ENCODE data around the gene DUSP18. TPM values are rescaled to one million over a fixed set of nuclear protein-coding genes. Genes with fewer than 3 reads are reported as not detected.
"Not testable (repeated sequence)": the region's sequence is repeated elsewhere in the genome, so short reads cannot be mapped to it uniquely, and the experiment has no call there.

DUSP18 gene
- total and polyA plus RNA-seq, 2 experiments from 2014 or later: 6.8 to 11.0 TPM

- TF ChIP-seq CTCF (IDR thresholded peaks at IDR 0.05; ENCODE audit: low read depth, low read length): no peak
- Histone ChIP-seq H3K4me3 (no peak overlapping the region), H3K9me3 (ENCODE audit: low read depth) (no peaks in the 10 kb centered on the region), H3K36me3 (no peaks in the 10 kb centered on the region), H3K4me1 (ENCODE audit: low read depth) (no peaks in the 10 kb centered on the region), H3K27ac (no peak overlapping the region), H3K27me3 (no peaks in the 10 kb centered on the region)
- DNase-seq (ENCODE audit: low read depth in 1 of 2, low spot score in 1 of 2): no peak
These were observed 40.2 kb downstream of the DUSP18 start for GRCh38 chr22:30627471-30627870.

GRCh38 chr22:30626413-30626812 is 41.3 kb downstream of the DUSP18 start:
- Histone ChIP-seq H3K4me3 (no peak overlapping the region), H3K4me1 (ENCODE audit: low read depth) (no peaks in the 10 kb centered on the region), H3K36me3 (no peaks in the 10 kb centered on the region), H3K27ac (no peak overlapping the region), H3K27me3 (no peaks in the 10 kb centered on the region), H3K9me3 (ENCODE audit: low read depth) (no peaks in the 10 kb centered on the region)
- TF ChIP-seq CTCF (IDR thresholded peaks at IDR 0.05; ENCODE audit: low read depth, low read length): no peak
- DNase-seq (ENCODE audit: low read depth in 1 of 2, low spot score in 1 of 2): no peak

GRCh38 chr22:30619909-30620308 is 47.8 kb downstream of the DUSP18 start:
- not testable (repeated sequence) for H3K9me3 ChIP-seq (ENCODE audit: low read depth); H3K4me1 ChIP-seq (ENCODE audit: low read depth); H3K36me3 ChIP-seq; H3K4me3 ChIP-seq; H3K27ac ChIP-seq; DNase-seq (ENCODE audit: low read depth in 1 of 2, low spot score in 1 of 2); H3K27me3 ChIP-seq

- H3K9me3 ChIP-seq (ENCODE audit: low read depth): no peaks in the 10 kb centered on the region
These were observed 49.9 kb downstream of the DUSP18 start for GRCh38 chr22:30617819-30618218.

GRCh38 chr22:30615543-30615954 is 52.1 kb downstream of the DUSP18 start:
- no peak for DNase-seq (ENCODE audit: low read depth in 1 of 2, low spot score in 1 of 2)
- H3K27me3 ChIP-seq: no peaks in the 10 kb centered on the region
- H3K4me3 ChIP-seq: no peak overlapping the region
- no peaks in the 10 kb centered on the region for H3K9me3 ChIP-seq (ENCODE audit: low read depth)
- H3K36me3 ChIP-seq: no peaks in the 10 kb centered on the region
- no peak overlapping the region for H3K27ac ChIP-seq
- TF ChIP-seq CTCF (IDR thresholded peaks at IDR 0.05; ENCODE audit: low read depth, low read length): no peak
- no peaks in the 10 kb centered on the region for H3K4me1 ChIP-seq (ENCODE audit: low read depth)

More at GRCh38 chr22:30617819-30618218, 49.9 kb downstream of the DUSP18 start:
- no peak overlapping the region for H3K4me3 ChIP-seq
- no peaks in the 10 kb centered on the region for H3K27me3 ChIP-seq
- no peaks in the 10 kb centered on the region for H3K36me3 ChIP-seq
- TF ChIP-seq CTCF (IDR thresholded peaks at IDR 0.05; ENCODE audit: low read depth, low read length): no peak
- DNase-seq (ENCODE audit: low read depth in 1 of 2, low spot score in 1 of 2): no peak
- H3K4me1 ChIP-seq (ENCODE audit: low read depth): no peaks in the 10 kb centered on the region
- no peak overlapping the region for H3K27ac ChIP-seq

- Histone ChIP-seq H3K4me1 (ENCODE audit: low read depth) (no peaks in the 10 kb centered on the region), H3K27ac (no peak overlapping the region), H3K27me3 (no peaks in the 10 kb centered on the region), H3K36me3 (no peaks in the 10 kb centered on the region), H3K4me3 (no peak overlapping the region), H3K9me3 (ENCODE audit: low read depth) (no peaks in the 10 kb centered on the region)
- TF ChIP-seq CTCF (IDR thresholded peaks at IDR 0.05; ENCODE audit: low read depth, low read length): no peak
- no peak for DNase-seq (ENCODE audit: low read depth in 1 of 2, low spot score in 1 of 2)
These were observed 52.8 kb downstream of the DUSP18 start for GRCh38 chr22:30614879-30615278.

All from cardiac muscle cell (in vitro differentiated cells and primary cell).